Measurements from ENCODE around the gene MTM1. TPM values are rescaled to one million over a fixed set of nuclear protein-coding genes. Genes with fewer than 3 reads are reported as not detected.

Gene MTM1
- 18.2 and 23.7 TPM in 2 replicates for total RNA-seq

- H3K4me3 Mint-ChIP-seq = peak within 1 kb of the TSS; percentile 86
- H3K27me3 Mint-ChIP-seq = no peaks in the 10 kb centered on the region
- intact Hi-C loops (cut with micrococcal nuclease) = loop anchor here (2.0 to 10.0 kb wide), 3 partner anchors 206 to 1026 kb away; partner anchors contain the start of genes EOLA1, MAMLD1 and VMA21
- peak; percentile 97 for DNase-seq
- H3K4me1 Mint-ChIP-seq = peaks cover 33% of the 10 kb centered on the region
- no peaks in the 10 kb centered on the region for H3K36me3 Mint-ChIP-seq (ENCODE audit: low read depth)
- peak within 1 kb of the TSS; percentile 81 for H3K27ac Mint-ChIP-seq
- no peaks in the 10 kb centered on the region for H3K9me3 Mint-ChIP-seq
Measured at GRCh38 chrX:150568320-150569154, at the start of gene MTM1. MTM1 (plus strand) TSS chrX:150568621; CDS start chrX:150592615, 23,994 bp downstream.

- DNase-seq = no peak
- Mint-ChIP-seq H3K27ac (no peak overlapping the region), H3K9me3 (no peaks in the 10 kb centered on the region), H3K27me3 (peaks cover 5% of the 10 kb centered on the region), H3K4me1 (no peaks in the 10 kb centered on the region), H3K36me3 (ENCODE audit: low read depth) (no peaks in the 10 kb centered on the region), H3K4me3 (no peak overlapping the region)
- intact Hi-C loops (cut with micrococcal nuclease) = no loop called here
Measured at GRCh38 chrX:150522494-150522893, 45.9 kb upstream of the MTM1 start.

- no peaks in the 10 kb centered on the region for H3K36me3 Mint-ChIP-seq (ENCODE audit: low read depth)
- intact Hi-C loops (cut with micrococcal nuclease) = no loop called here
Measured at GRCh38 chrX:150525061-150525919, 43.1 kb upstream of the MTM1 start.

GRCh38 chrX:150526692-150527091 is 41.7 kb upstream of the MTM1 start:
- Mint-ChIP-seq H3K4me1 (no peaks in the 10 kb centered on the region), H3K27ac (no peak overlapping the region), H3K4me3 (no peak overlapping the region), H3K9me3 (no peaks in the 10 kb centered on the region), H3K27me3 (peaks cover 1% of the 10 kb centered on the region), H3K36me3 (ENCODE audit: low read depth) (no peaks in the 10 kb centered on the region)
- DNase-seq = no peak
- intact Hi-C loops (cut with micrococcal nuclease) = no loop called here

More at GRCh38 chrX:150525061-150525919, 43.1 kb upstream of the MTM1 start:
- no peaks in the 10 kb centered on the region for H3K9me3 Mint-ChIP-seq
- peaks cover 5% of the 10 kb centered on the region for H3K27me3 Mint-ChIP-seq
- H3K4me3 Mint-ChIP-seq = no peak overlapping the region
- no peaks in the 10 kb centered on the region for H3K4me1 Mint-ChIP-seq
- H3K27ac Mint-ChIP-seq = no peak overlapping the region
- DNase-seq = no peak

- intact Hi-C loops (cut with micrococcal nuclease) = no loop called here
- H3K4me1 Mint-ChIP-seq = no peaks in the 10 kb centered on the region
- H3K4me3 Mint-ChIP-seq = no peak overlapping the region
- H3K9me3 Mint-ChIP-seq = no peaks in the 10 kb centered on the region
- peaks cover 1% of the 10 kb centered on the region for H3K27me3 Mint-ChIP-seq
- H3K36me3 Mint-ChIP-seq (ENCODE audit: low read depth) = no peaks in the 10 kb centered on the region
- H3K27ac Mint-ChIP-seq = no peak overlapping the region
- DNase-seq = no peak
Measured at GRCh38 chrX:150527108-150527507, 41.3 kb upstream of the MTM1 start.

- H3K4me1 Mint-ChIP-seq = no peaks in the 10 kb centered on the region
- no peaks in the 10 kb centered on the region for H3K36me3 Mint-ChIP-seq (ENCODE audit: low read depth)
- DNase-seq = no peak
- intact Hi-C loops (cut with micrococcal nuclease) = no loop called here
- H3K27ac Mint-ChIP-seq = no peak overlapping the region
- no peak overlapping the region for H3K4me3 Mint-ChIP-seq
- H3K9me3 Mint-ChIP-seq = no peaks in the 10 kb centered on the region
- H3K27me3 Mint-ChIP-seq = no peaks in the 10 kb centered on the region
Measured at GRCh38 chrX:150529587-150529986, 38.8 kb upstream of the MTM1 start.

- intact Hi-C loops (cut with micrococcal nuclease) = no loop called here
- Mint-ChIP-seq H3K27ac (no peak overlapping the region), H3K9me3 (no peaks in the 10 kb centered on the region), H3K4me3 (no peak overlapping the region), H3K4me1 (no peaks in the 10 kb centered on the region), H3K27me3 (no peaks in the 10 kb centered on the region), H3K36me3 (ENCODE audit: low read depth) (no peaks in the 10 kb centered on the region)
- no peak for DNase-seq
Measured at GRCh38 chrX:150530821-150531220, 37.6 kb upstream of the MTM1 start.

GRCh38 chrX:150531467-150531866 is 37.0 kb upstream of the MTM1 start:
- Mint-ChIP-seq H3K4me3 (no peak overlapping the region), H3K27me3 (no peaks in the 10 kb centered on the region), H3K27ac (no peak overlapping the region), H3K4me1 (no peaks in the 10 kb centered on the region), H3K36me3 (ENCODE audit: low read depth) (no peaks in the 10 kb centered on the region), H3K9me3 (no peaks in the 10 kb centered on the region)
- intact Hi-C loops (cut with micrococcal nuclease) = no loop called here
- no peak for DNase-seq

GRCh38 chrX:150533863-150534262 is 34.6 kb upstream of the MTM1 start:
- DNase-seq = no peak
- Mint-ChIP-seq H3K4me1 (no peaks in the 10 kb centered on the region), H3K36me3 (ENCODE audit: low read depth) (no peaks in the 10 kb centered on the region), H3K27me3 (no peaks in the 10 kb centered on the region), H3K27ac (no peak overlapping the region), H3K4me3 (no peak overlapping the region), H3K9me3 (no peaks in the 10 kb centered on the region)
- intact Hi-C loops (cut with micrococcal nuclease) = no loop called here

- Mint-ChIP-seq H3K27me3 (no peaks in the 10 kb centered on the region), H3K4me3 (no peak overlapping the region), H3K9me3 (no peaks in the 10 kb centered on the region), H3K4me1 (no peaks in the 10 kb centered on the region), H3K27ac (no peak overlapping the region), H3K36me3 (ENCODE audit: low read depth) (no peaks in the 10 kb centered on the region)
- intact Hi-C loops (cut with micrococcal nuclease) = no loop called here
- DNase-seq = no peak
Measured at GRCh38 chrX:150536455-150537116, 31.8 kb upstream of the MTM1 start.

GRCh38 chrX:150537851-150538250 is 30.6 kb upstream of the MTM1 start:
- intact Hi-C loops (cut with micrococcal nuclease) = no loop called here
- Mint-ChIP-seq H3K36me3 (ENCODE audit: low read depth) (no peaks in the 10 kb centered on the region), H3K4me1 (no peaks in the 10 kb centered on the region), H3K27ac (no peak overlapping the region), H3K27me3 (no peaks in the 10 kb centered on the region), H3K4me3 (no peak overlapping the region), H3K9me3 (no peaks in the 10 kb centered on the region)
- no peak for DNase-seq

GRCh38 chrX:150540965-150541364 is 27.5 kb upstream of the MTM1 start:
- Mint-ChIP-seq H3K36me3 (ENCODE audit: low read depth) (no peaks in the 10 kb centered on the region), H3K27ac (no peak overlapping the region), H3K9me3 (no peaks in the 10 kb centered on the region), H3K4me1 (peaks cover 2% of the 10 kb centered on the region), H3K27me3 (no peaks in the 10 kb centered on the region), H3K4me3 (no peak overlapping the region)
- no peak for DNase-seq
- intact Hi-C loops (cut with micrococcal nuclease) = no loop called here

GRCh38 chrX:150542846-150543229 is 25.6 kb upstream of the MTM1 start:
- no peaks in the 10 kb centered on the region for H3K9me3 Mint-ChIP-seq
- no peaks in the 10 kb centered on the region for H3K27me3 Mint-ChIP-seq
- no peak overlapping the region for H3K27ac Mint-ChIP-seq
- H3K36me3 Mint-ChIP-seq (ENCODE audit: low read depth) = no peaks in the 10 kb centered on the region
- no peak for DNase-seq
- intact Hi-C loops (cut with micrococcal nuclease) = no loop called here
- peaks cover 11% of the 10 kb centered on the region for H3K4me1 Mint-ChIP-seq
- H3K4me3 Mint-ChIP-seq = no peak overlapping the region

Data from activated CD4-positive, alpha-beta T cell treated with anti-CD3 and anti-CD28 coated beads, Interleukin-2, amount 10 ng/mL, durations not matched to agents 24 days and 14 days (primary cell).